HT1080 (cell line): ENCODE measurements around the gene RPL14. TPM values are rescaled to one million over a fixed set of nuclear protein-coding genes. Genes with fewer than 3 reads are reported as not detected.

Experiments
- small RNA-seq: library from RNA; depleted of rRNA; stranded (forward); fragments of <200 nt; gene quantifications from one replicate; pipeline ENCODE3, GENCODE V24; 2014
- total RNA-seq: library from RNA; depleted of rRNA; stranded (reverse); fragments of >200 nt; shearing (Covaris generic); gene quantifications from 2 replicates; pipeline ENCODE4 v1.2.3, GENCODE V29; 2014; rRNA removed

The RPL14 gene
- total RNA-seq, 1 experiment from 2014 or later = 971 TPM

Small RNA genes within 50 kb of the gene (small RNA-seq; reads per million reads assigned to genes)
- gene RNU5B-2P = 4.1 reads per million, percentile 88 among the genes with 10 or more reads in this experiment

Other genes with a start within 250 kb of the RPL14 start
- 17.4 and 25.7 TPM in 2 replicates for gene EIF1B, start 147.6 kb upstream of the RPL14 start, total RNA-seq
- not detected in 2 replicates for gene ENTPD3, start 70.2 kb upstream of the RPL14 start, total RNA-seq
- gene ZNF619, start 19.8 kb downstream of the RPL14 start, total RNA-seq = 6.3 and 9.0 TPM in 2 replicates
- gene ZNF620, start 48.7 kb downstream of the RPL14 start, total RNA-seq = 2.6 and 4.4 TPM in 2 replicates
- 8.3 and 9.2 TPM in 2 replicates for gene ZNF621, start 67.6 kb downstream of the RPL14 start, total RNA-seq